GM23338 (cell line): ENCODE results near the gene DPP10. TPM values are rescaled to one million over a fixed set of nuclear protein-coding genes. Genes with fewer than 3 reads are reported as not detected.

Experiments
- ATAC-seq: fragments of 200-7000 bp; cut with Tn5 transposase; 3 replicates; pipeline ENCODE4 v1.9.1; 2020
- DNase-seq: peaks from one replicate; pipeline ENCODE4 v3.0.0-alpha.2; 2015; ENCODE audit warnings: low spot score
- H2AFZ ChIP-seq: fragments of 200-600 bp; sonication (generic); 2 replicates; pipeline ENCODE4 v1.8.0; 2016; ENCODE audit warnings: antibody characterized with exemption, mild to moderate bottlenecking, moderate library complexity
- H3F3A ChIP-seq: fragments of 200-600 bp; sonication (generic); replicated peaks from 2 replicates; pipeline ENCODE4 v1.8.0; 2017; ENCODE audit warnings: antibody characterized with exemption, mixed run types, low read depth
- H3K27ac ChIP-seq: fragments of 200-600 bp; sonication (generic); 2 replicates; pipeline ENCODE4 v1.6.1; 2016; ENCODE audit warnings: low read depth
- H3K27me3 ChIP-seq: fragments of 200-600 bp; sonication (generic); 2 replicates; pipeline ENCODE4 v1.8.0; 2016; ENCODE audit warnings: mild to moderate bottlenecking, mixed run types, moderate library complexity; ENCODE audit not compliant: insufficient read depth
- H3K36me3 ChIP-seq: fragments of 200-600 bp; sonication (generic); 2 replicates; pipeline ENCODE4 v1.8.0; 2016; ENCODE audit warnings: mild to moderate bottlenecking; ENCODE audit not compliant: insufficient read depth
- H3K4me1 ChIP-seq: fragments of 200-600 bp; sonication (generic); 2 replicates; pipeline ENCODE4 v1.8.0; 2016; ENCODE audit warnings: mild to moderate bottlenecking, moderate library complexity; ENCODE audit not compliant: insufficient read depth
- H3K4me2 ChIP-seq: fragments of 200-600 bp; sonication (generic); 2 replicates; pipeline ENCODE4 v1.7.1; 2017; ENCODE audit warnings: mixed run types
- H3K4me3 ChIP-seq: fragments of 200-600 bp; sonication (generic); 2 replicates; pipeline ENCODE4 v1.6.1; 2016; ENCODE audit warnings: mixed run types
- H3K79me2 ChIP-seq: fragments of 200-600 bp; sonication (generic); replicated peaks from 2 replicates; pipeline ENCODE4 v1.8.0; 2017; ENCODE audit warnings: mild to moderate bottlenecking; ENCODE audit not compliant: insufficient read depth
- H3K9me2 ChIP-seq: fragments of 200-600 bp; sonication (generic); 2 replicates; pipeline ENCODE4 v1.8.0; 2017; ENCODE audit not compliant: insufficient read depth
- H4K20me1 ChIP-seq: fragments of 200-600 bp; sonication (generic); replicated peaks from 2 replicates; pipeline ENCODE4 v1.8.0; 2017; ENCODE audit warnings: mild to moderate bottlenecking; ENCODE audit not compliant: insufficient read depth
- H3K27ac Mint-ChIP-seq: 2 replicates; pipeline ENCODE4 v1.8.0; 2020; ENCODE audit warnings: inconsistent platforms, mild to moderate bottlenecking, moderate library complexity, mixed read lengths
- H3K27me3 Mint-ChIP-seq: 3 replicates; pipeline ENCODE4 v1.8.0; 2022; ENCODE audit warnings: low read depth, mild to moderate bottlenecking, moderate library complexity, mixed read lengths, inconsistent platforms; ENCODE audit not compliant: insufficient read depth, poor library complexity
- H3K36me3 Mint-ChIP-seq: 3 replicates; pipeline ENCODE4 v1.8.0; 2021; ENCODE audit warnings: low read depth, mild to moderate bottlenecking, inconsistent platforms, moderate library complexity, mixed read lengths
- H3K4me1 Mint-ChIP-seq: 3 replicates; pipeline ENCODE4 v1.8.0; 2020; ENCODE audit warnings: mild to moderate bottlenecking, inconsistent platforms, mixed read lengths
- H3K4me3 Mint-ChIP-seq: 3 replicates; pipeline ENCODE4 v1.8.0; 2021; ENCODE audit warnings: moderate library complexity, mild to moderate bottlenecking, inconsistent platforms, mixed read lengths
- H3K9me3 Mint-ChIP-seq: 3 replicates; pipeline ENCODE4 v1.8.0; 2020; ENCODE audit warnings: moderate library complexity, mild to moderate bottlenecking, inconsistent platforms, mixed read lengths
- EZH2 ChIP-seq: fragments of 200-600 bp; sonication (generic); IDR thresholded peaks from one replicate; pipeline ENCODE4 v1.8.0; 2017; ENCODE audit warnings: antibody characterized with exemption, mild to moderate bottlenecking, low read depth; ENCODE audit not compliant: unreplicated experiment
- EZH2phosphoT487 ChIP-seq: fragments of 200-600 bp; sonication (generic); IDR thresholded peaks from one replicate; pipeline ENCODE4 v1.8.1; 2018; ENCODE audit warnings: antibody characterized with exemption; ENCODE audit not compliant: unreplicated experiment
- JUNB ChIP-seq: IDR thresholded peaks from one replicate; pipeline ENCODE4 v1.6.1; 2016; ENCODE audit warnings: antibody characterized with exemption; ENCODE audit not compliant: unreplicated experiment
- NANOG ChIP-seq: IDR thresholded peaks from 2 replicates; pipeline ENCODE4 v1.6.1; 2016; ENCODE audit warnings: antibody characterized with exemption, borderline replicate concordance
- POLR2AphosphoS5 ChIP-seq: IDR thresholded peaks from 2 replicates; pipeline ENCODE4 v1.6.1; 2016; ENCODE audit warnings: antibody characterized with exemption, low read depth
- STAT1 ChIP-seq: IDR thresholded peaks from one replicate; pipeline ENCODE4 v1.6.1; 2016; ENCODE audit warnings: antibody characterized with exemption; ENCODE audit not compliant: unreplicated experiment
- ZNF114 ChIP-seq: fragments of 250-450 bp; sonication (Bioruptor Pico); IDR thresholded peaks from 2 replicates; pipeline ENCODE4 v1.5.0; 2020; ENCODE audit warnings: mild to moderate bottlenecking, moderate library complexity
- ZNF331 ChIP-seq: fragments of 250-450 bp; sonication (Bioruptor Pico); IDR thresholded peaks from 2 replicates; pipeline ENCODE4 v1.5.0; 2020; ENCODE audit warnings: low read depth, mild to moderate bottlenecking, moderate library complexity
- polyA plus RNA-seq: library from polyadenylated mRNA; unstranded; fragments of >200 nt; fragmentation: Nextera tagmentation; extraction: Ambion mirVana; gene quantifications from 2 replicates; pipeline ENCODE4 v1.2.1, GENCODE V29; 2016
- total RNA-seq: library from RNA; depleted of rRNA; stranded (reverse); fragments of >200 nt; shearing (Covaris generic); gene quantifications from 2 replicates; pipeline ENCODE4 v1.2.3, GENCODE V29; 2014
- TF ChIP-seq, protein P1 (sequence below): IDR thresholded peaks from 2 replicates; pipeline ENCODE4 v1.6.1; 2016; ENCODE audit warnings: antibody characterized with exemption
- TF ChIP-seq, protein P2 (sequence below): IDR thresholded peaks from one replicate; pipeline ENCODE4 v1.6.1; 2018; ENCODE audit warnings: antibody characterized with exemption; ENCODE audit not compliant: unreplicated experiment
- TF ChIP-seq, protein P3 (sequence below): fragments of 250-450 bp; sonication (Bioruptor Pico); IDR thresholded peaks from 2 replicates; pipeline ENCODE4 v1.5.0; 2020; ENCODE audit warnings: mild to moderate bottlenecking, moderate library complexity

DPP10 gene
- total and polyA plus RNA-seq, 2 experiments from 2014 or later: 3.6 to 14.8 TPM

DNA sequence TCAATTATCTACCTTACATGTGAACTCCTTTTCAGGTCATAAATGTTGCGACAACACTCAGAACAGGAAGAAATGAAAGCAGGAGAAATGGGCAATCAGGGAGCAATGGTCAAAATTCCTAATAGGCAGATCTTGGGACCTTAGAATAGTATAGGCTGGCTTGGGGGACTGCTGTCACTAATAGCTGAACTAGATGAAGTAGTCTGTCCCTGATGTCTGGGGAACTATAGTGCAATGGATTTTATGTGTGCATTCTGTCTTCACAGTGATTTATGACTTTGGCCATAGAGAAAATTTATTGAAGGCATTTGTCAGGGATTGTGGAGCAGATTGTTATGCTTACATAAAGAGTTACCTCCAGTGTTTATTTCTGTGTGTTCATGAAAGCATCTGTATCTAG lies 6.1 kb upstream of the DPP10 start:
- Histone ChIP-seq H3K4me3 (no peak overlapping the region), H3K36me3 (no peaks in the 10 kb centered on the region), H4K20me1 (no peaks in the 10 kb centered on the region), H3K79me2 (no peaks in the 10 kb centered on the region), H3K27me3 (no peaks in the 10 kb centered on the region), H3K4me1 (no peaks in the 10 kb centered on the region), H3K4me2 (no peak overlapping the region), H2AFZ (no peak overlapping the region), H3K27ac (no peak overlapping the region), H3F3A (no peaks in the 10 kb centered on the region), H3K9me2 (no peaks in the 10 kb centered on the region)
- Mint-ChIP-seq H3K4me3 (no peak overlapping the region), H3K9me3 (peaks cover 24% of the 10 kb centered on the region; the same call in 2 of the 3 replicates), H3K4me1 (peaks cover 5% of the 10 kb centered on the region; the same call in 2 of the 3 replicates), H3K27ac (no peak overlapping the region), H3K27me3 (peaks cover 3% of the 10 kb centered on the region), H3K36me3 (no peaks in the 10 kb centered on the region)
- TF ChIP-seq, protein P1, sequence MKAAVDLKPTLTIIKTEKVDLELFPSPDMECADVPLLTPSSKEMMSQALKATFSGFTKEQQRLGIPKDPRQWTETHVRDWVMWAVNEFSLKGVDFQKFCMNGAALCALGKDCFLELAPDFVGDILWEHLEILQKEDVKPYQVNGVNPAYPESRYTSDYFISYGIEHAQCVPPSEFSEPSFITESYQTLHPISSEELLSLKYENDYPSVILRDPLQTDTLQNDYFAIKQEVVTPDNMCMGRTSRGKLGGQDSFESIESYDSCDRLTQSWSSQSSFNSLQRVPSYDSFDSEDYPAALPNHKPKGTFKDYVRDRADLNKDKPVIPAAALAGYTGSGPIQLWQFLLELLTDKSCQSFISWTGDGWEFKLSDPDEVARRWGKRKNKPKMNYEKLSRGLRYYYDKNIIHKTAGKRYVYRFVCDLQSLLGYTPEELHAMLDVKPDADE: no peak
- TF ChIP-seq STAT1 (no peak), POLR2AphosphoS5 (no peak), EZH2 (no peak), NANOG (no peak), EZH2phosphoT487 (no peak), ZNF331 (no peak), JUNB (no peak), ZNF114 (CRISPR knock-in tag) (no peak)
- TF ChIP-seq, protein P2, sequence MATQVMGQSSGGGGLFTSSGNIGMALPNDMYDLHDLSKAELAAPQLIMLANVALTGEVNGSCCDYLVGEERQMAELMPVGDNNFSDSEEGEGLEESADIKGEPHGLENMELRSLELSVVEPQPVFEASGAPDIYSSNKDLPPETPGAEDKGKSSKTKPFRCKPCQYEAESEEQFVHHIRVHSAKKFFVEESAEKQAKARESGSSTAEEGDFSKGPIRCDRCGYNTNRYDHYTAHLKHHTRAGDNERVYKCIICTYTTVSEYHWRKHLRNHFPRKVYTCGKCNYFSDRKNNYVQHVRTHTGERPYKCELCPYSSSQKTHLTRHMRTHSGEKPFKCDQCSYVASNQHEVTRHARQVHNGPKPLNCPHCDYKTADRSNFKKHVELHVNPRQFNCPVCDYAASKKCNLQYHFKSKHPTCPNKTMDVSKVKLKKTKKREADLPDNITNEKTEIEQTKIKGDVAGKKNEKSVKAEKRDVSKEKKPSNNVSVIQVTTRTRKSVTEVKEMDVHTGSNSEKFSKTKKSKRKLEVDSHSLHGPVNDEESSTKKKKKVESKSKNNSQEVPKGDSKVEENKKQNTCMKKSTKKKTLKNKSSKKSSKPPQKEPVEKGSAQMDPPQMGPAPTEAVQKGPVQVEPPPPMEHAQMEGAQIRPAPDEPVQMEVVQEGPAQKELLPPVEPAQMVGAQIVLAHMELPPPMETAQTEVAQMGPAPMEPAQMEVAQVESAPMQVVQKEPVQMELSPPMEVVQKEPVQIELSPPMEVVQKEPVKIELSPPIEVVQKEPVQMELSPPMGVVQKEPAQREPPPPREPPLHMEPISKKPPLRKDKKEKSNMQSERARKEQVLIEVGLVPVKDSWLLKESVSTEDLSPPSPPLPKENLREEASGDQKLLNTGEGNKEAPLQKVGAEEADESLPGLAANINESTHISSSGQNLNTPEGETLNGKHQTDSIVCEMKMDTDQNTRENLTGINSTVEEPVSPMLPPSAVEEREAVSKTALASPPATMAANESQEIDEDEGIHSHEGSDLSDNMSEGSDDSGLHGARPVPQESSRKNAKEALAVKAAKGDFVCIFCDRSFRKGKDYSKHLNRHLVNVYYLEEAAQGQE: no peak
- ATAC-seq (no peak), DNase-seq (no peak)

DNA sequence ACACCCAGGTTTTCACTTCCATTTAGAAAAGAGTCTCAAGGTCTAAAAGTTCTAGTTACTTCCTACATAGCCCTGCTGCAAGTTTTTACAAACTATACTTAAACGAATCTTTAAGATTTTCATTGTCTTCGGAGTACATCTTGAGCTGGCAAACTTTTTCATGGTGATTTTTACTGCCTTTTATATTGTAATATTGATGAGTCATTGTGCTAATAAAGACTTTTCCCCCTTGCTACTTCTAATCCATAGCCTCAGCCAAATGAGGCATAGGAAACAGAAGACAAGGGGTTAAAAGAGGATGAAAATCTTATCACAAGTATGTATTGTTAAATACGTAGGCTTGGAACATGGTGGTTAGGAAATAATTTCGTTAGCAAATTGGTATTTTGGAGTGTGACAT lies 4.1 kb downstream of the DPP10 start:
- Mint-ChIP-seq H3K27me3 (no peaks in the 10 kb centered on the region), H3K4me3 (no peak overlapping the region), H3K27ac (peak overlapping the region; percentile 4; the same call in 1 of the 2 replicates), H3K9me3 (peaks cover 2% of the 10 kb centered on the region; the same call in 2 of the 3 replicates), H3K36me3 (no peaks in the 10 kb centered on the region), H3K4me1 (peaks cover 28% of the 10 kb centered on the region)
- Histone ChIP-seq H3K79me2 (no peaks in the 10 kb centered on the region), H3K36me3 (no peaks in the 10 kb centered on the region), H3K4me3 (no peak overlapping the region), H4K20me1 (no peaks in the 10 kb centered on the region), H3K9me2 (no peaks in the 10 kb centered on the region), H3K27ac (no peak overlapping the region), H2AFZ (no peak overlapping the region), H3F3A (no peaks in the 10 kb centered on the region), H3K4me1 (peaks cover 19% of the 10 kb centered on the region), H3K27me3 (no peaks in the 10 kb centered on the region), H3K4me2 (no peak overlapping the region)
- TF ChIP-seq NANOG (no peak), ZNF331 (no peak), STAT1 (no peak)
- TF ChIP-seq, protein P3, sequence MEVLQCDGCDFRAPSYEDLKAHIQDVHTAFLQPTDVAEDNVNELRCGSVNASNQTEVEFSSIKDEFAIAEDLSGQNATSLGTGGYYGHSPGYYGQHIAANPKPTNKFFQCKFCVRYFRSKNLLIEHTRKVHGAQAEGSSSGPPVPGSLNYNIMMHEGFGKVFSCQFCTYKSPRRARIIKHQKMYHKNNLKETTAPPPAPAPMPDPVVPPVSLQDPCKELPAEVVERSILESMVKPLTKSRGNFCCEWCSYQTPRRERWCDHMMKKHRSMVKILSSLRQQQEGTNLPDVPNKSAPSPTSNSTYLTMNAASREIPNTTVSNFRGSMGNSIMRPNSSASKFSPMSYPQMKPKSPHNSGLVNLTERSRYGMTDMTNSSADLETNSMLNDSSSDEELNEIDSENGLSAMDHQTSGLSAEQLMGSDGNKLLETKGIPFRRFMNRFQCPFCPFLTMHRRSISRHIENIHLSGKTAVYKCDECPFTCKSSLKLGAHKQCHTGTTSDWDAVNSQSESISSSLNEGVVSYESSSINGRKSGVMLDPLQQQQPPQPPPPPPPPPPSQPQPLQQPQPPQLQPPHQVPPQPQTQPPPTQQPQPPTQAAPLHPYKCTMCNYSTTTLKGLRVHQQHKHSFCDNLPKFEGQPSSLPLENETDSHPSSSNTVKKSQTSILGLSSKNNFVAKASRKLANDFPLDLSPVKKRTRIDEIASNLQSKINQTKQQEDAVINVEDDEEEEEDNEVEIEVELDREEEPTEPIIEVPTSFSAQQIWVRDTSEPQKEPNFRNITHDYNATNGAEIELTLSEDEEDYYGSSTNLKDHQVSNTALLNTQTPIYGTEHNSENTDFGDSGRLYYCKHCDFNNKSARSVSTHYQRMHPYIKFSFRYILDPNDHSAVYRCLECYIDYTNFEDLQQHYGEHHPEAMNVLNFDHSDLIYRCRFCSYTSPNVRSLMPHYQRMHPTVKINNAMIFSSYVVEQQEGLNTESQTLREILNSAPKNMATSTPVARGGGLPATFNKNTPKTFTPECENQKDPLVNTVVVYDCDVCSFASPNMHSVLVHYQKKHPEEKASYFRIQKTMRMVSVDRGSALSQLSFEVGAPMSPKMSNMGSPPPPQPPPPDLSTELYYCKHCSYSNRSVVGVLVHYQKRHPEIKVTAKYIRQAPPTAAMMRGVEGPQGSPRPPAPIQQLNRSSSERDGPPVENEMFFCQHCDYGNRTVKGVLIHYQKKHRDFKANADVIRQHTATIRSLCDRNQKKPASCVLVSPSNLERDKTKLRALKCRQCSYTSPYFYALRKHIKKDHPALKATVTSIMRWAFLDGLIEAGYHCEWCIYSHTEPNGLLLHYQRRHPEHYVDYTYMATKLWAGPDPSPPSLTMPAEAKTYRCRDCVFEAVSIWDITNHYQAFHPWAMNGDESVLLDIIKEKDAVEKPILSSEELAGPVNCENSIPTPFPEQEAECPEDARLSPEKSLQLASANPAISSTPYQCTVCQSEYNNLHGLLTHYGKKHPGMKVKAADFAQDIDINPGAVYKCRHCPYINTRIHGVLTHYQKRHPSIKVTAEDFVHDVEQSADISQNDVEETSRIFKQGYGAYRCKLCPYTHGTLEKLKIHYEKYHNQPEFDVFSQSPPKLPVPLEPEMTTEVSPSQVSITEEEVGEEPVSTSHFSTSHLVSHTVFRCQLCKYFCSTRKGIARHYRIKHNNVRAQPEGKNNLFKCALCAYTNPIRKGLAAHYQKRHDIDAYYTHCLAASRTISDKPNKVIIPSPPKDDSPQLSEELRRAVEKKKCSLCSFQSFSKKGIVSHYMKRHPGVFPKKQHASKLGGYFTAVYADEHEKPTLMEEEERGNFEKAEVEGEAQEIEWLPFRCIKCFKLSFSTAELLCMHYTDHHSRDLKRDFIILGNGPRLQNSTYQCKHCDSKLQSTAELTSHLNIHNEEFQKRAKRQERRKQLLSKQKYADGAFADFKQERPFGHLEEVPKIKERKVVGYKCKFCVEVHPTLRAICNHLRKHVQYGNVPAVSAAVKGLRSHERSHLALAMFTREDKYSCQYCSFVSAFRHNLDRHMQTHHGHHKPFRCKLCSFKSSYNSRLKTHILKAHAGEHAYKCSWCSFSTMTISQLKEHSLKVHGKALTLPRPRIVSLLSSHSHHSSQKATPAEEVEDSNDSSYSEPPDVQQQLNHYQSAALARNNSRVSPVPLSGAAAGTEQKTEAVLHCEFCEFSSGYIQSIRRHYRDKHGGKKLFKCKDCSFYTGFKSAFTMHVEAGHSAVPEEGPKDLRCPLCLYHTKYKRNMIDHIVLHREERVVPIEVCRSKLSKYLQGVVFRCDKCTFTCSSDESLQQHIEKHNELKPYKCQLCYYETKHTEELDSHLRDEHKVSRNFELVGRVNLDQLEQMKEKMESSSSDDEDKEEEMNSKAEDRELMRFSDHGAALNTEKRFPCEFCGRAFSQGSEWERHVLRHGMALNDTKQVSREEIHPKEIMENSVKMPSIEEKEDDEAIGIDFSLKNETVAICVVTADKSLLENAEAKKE (CRISPR knock-in tag): no peak
- DNase-seq (no peak), ATAC-seq (no peak)
